Gastrocnemius medialis (tissue), 4 donors: ENCODE results near the gene TPRG1L. TPM values are rescaled to one million over a fixed set of nuclear protein-coding genes. Genes with fewer than 3 reads are reported as not detected.

Experiments used
- ATAC-seq, 2 donors: fragments of 150-250 bp; one replicate each; pipeline ENCODE4 v1.9.1; 2016
- DNase-seq, 2 donors: peaks; one replicate each; pipeline ENCODE4 v3.0.0-alpha.2; 2019
- H3K27ac ChIP-seq, 4 donors: fragments of 200-600 bp; sonication (generic); 1 replicate in 1 of 4; 2 replicates in 3 of 4; pipeline ENCODE4 v1.5.1; 2016 to 2018; ENCODE audit warnings: mild to moderate bottlenecking in 2 of 4, moderate library complexity in 1 of 4
- H3K27me3 ChIP-seq, 3 donors: fragments of 200-600 bp; sonication (generic) in 2 of 3; 1 replicate in 1 of 3; 2 replicates in 2 of 3; pipeline versions ENCODE4 v1.5.1 to v1.6.0; 2016 to 2019; ENCODE audit warnings: mild to moderate bottlenecking in 1 of 3, moderate library complexity in 1 of 3
- H3K36me3 ChIP-seq, 2 donors: fragments of 200-600 bp; sonication (generic) in 1 of 2; one replicate each; pipeline ENCODE4 v1.5.1; 2017 to 2018
- H3K4me1 ChIP-seq, 2 donors: fragments of 200-600 bp; sonication (generic) in 1 of 2; one replicate each; pipeline ENCODE4 v1.5.1; 2016 to 2017; ENCODE audit warnings: mild to moderate bottlenecking in 2 of 2
- H3K4me3 ChIP-seq, 4 donors: fragments of 200-600 bp; sonication (generic) in 3 of 4; 1 replicate in 1 of 4; 2 replicates in 3 of 4; pipeline ENCODE4 v1.5.1; 2016 to 2019; ENCODE audit warnings: mild to moderate bottlenecking in 2 of 4
- H3K9me3 ChIP-seq, 3 donors: fragments of 200-600 bp; sonication (generic) in 2 of 3; 1 replicate in 1 of 3; 2 replicates in 2 of 3; pipeline ENCODE4 v1.5.1; 2016 to 2019
- CTCF ChIP-seq, 5 experiments: fragments of 450-650 bp in 3 of 5; fragments of 200-600 bp in 2 of 5; sonication (generic) in 2 of 5; IDR thresholded peaks in 4 of 5; conservative IDR thresholded peaks in 1 of 5; 1 replicate in 4 of 5; 2 replicates in 1 of 5; pipeline ENCODE4 v1.5.1; 2016 to 2019; ENCODE audit warnings: antibody characterized with exemption in 5 of 5, mild to moderate bottlenecking in 3 of 5, moderate library complexity in 3 of 5
- POLR2A ChIP-seq, 2 donors: fragments of 450-650 bp; IDR thresholded peaks; one replicate each; pipeline ENCODE4 v1.6.1; 2017; ENCODE audit warnings: antibody characterized with exemption in 2 of 2, mild to moderate bottlenecking in 2 of 2, moderate library complexity in 2 of 2
- in situ Hi-C, 4 donors: fragments of 200-750 bp; cut with MboI; loops; one replicate each; pipeline versions ENCODE4 v1.15.0 to v1.8.0; 2017; ENCODE audit warnings: low sequenced_read_pairs in 4 of 4
- intact Hi-C: fragments of 100-400 bp; cut with DNase I; formaldehyde crosslinking; loops from one replicate; pipeline ENCODE4 v1.15.1; 2023; ENCODE audit warnings: low total_unique reads
- total RNA-seq, 4 donors: library from RNA; depleted of rRNA; stranded (reverse); fragments of >200 nt; gene quantifications; one replicate each; pipeline versions ENCODE4 v1.1.0 to v1.2.3, GENCODE V29; 2016

The TPRG1L gene
- total RNA-seq, 4 donors from 2014 or later, result 25.3 to 38.7 (median 30.0) TPM

GRCh38 chr1:3656450-3657095, 31.8 kb downstream of the TPRG1L start:
- H3K4me3 ChIP-seq, result no peak overlapping the region
- no peak overlapping the region for H3K27ac ChIP-seq
- in situ Hi-C loops, result no loop called here
- intact Hi-C loops, result no loop called here
- peaks cover 32 to 44% (median 38%) of the 10 kb centered on the region in 3 donors for H3K27me3 ChIP-seq
- no peaks in the 10 kb centered on the region for H3K36me3 ChIP-seq
- ATAC-seq (no peak), DNase-seq (peak in 1 of 2 donors; percentile 1)
- TF ChIP-seq CTCF (IDR thresholded peaks at IDR 0.05 in 4 of 5, conservative IDR thresholded peaks at IDR 0.05 in 1 of 5), result no peak
- no peaks in the 10 kb centered on the region for H3K4me1 ChIP-seq
- H3K9me3 ChIP-seq, result no peaks in the 10 kb centered on the region

GRCh38 chr1:3657096-3657475, 32.3 kb downstream of the TPRG1L start:
- peak in 1 of 2 donors; percentile 0 for DNase-seq
- Histone ChIP-seq H3K4me3 (no peak overlapping the region), H3K9me3 (no peaks in the 10 kb centered on the region), H3K4me1 (no peaks in the 10 kb centered on the region), H3K27ac (no peak overlapping the region), H3K36me3 (no peaks in the 10 kb centered on the region), H3K27me3 (peaks cover 27 to 38% (median 33%) of the 10 kb centered on the region in 3 donors)
- ATAC-seq, result no peak
- intact Hi-C loops, result no loop called here
- TF ChIP-seq CTCF (IDR thresholded peaks at IDR 0.05 in 4 of 5, conservative IDR thresholded peaks at IDR 0.05 in 1 of 5) (no peak), POLR2A (IDR thresholded peaks at IDR 0.05) (no peak)
- in situ Hi-C loops, result no loop called here

- Histone ChIP-seq H3K9me3 (no peaks in the 10 kb centered on the region), H3K36me3 (no peaks in the 10 kb centered on the region), H3K27me3 (peaks cover 25 to 35% (median 30%) of the 10 kb centered on the region in 3 donors), H3K4me1 (no peaks in the 10 kb centered on the region), H3K4me3 (no peak overlapping the region), H3K27ac (no peak overlapping the region)
- ATAC-seq, result no peak
- in situ Hi-C loops (no loop called here), intact Hi-C loops (no loop called here)
- TF ChIP-seq CTCF (IDR thresholded peaks at IDR 0.05 in 4 of 5, conservative IDR thresholded peaks at IDR 0.05 in 1 of 5), result no peak
- TF ChIP-seq POLR2A (IDR thresholded peaks at IDR 0.05), result no peak
- peak in 1 of 2 donors; percentile 6 for DNase-seq
These were observed 32.9 kb downstream of the TPRG1L start for GRCh38 chr1:3657578-3658230.

GRCh38 chr1:3658231-3658615, 33.4 kb downstream of the TPRG1L start:
- Histone ChIP-seq H3K27ac (no peak overlapping the region), H3K4me1 (no peaks in the 10 kb centered on the region), H3K4me3 (no peak overlapping the region), H3K36me3 (no peaks in the 10 kb centered on the region), H3K9me3 (no peaks in the 10 kb centered on the region), H3K27me3 (peaks cover 20 to 29% (median 25%) of the 10 kb centered on the region in 3 donors)
- intact Hi-C loops, result no loop called here
- in situ Hi-C loops, result no loop called here
- DNase-seq (peak in 1 of 2 donors; percentile 3), ATAC-seq (no peak)
- no peak for TF ChIP-seq POLR2A (IDR thresholded peaks at IDR 0.05)
- TF ChIP-seq CTCF (IDR thresholded peaks at IDR 0.05 in 4 of 5, conservative IDR thresholded peaks at IDR 0.05 in 1 of 5), result no peak
